Endothelial cell (in vitro differentiated cells): ENCODE results near the gene PARP3. TPM values are rescaled to one million over a fixed set of nuclear protein-coding genes. Genes with fewer than 3 reads are reported as not detected.

Experiments used
- DNase-seq: peaks from one replicate; pipeline ENCODE4 v3.0.0; 2021; ENCODE audit warnings: low spot score
- H3K27ac Mint-ChIP-seq: one replicate; pipeline ENCODE4 v1.8.0; 2021; ENCODE audit warnings: mixed read lengths, inconsistent platforms; ENCODE audit not compliant: unreplicated experiment
- H3K27me3 Mint-ChIP-seq: one replicate; pipeline ENCODE4 v1.8.0; 2021; ENCODE audit warnings: mild to moderate bottlenecking, moderate library complexity, mixed read lengths, inconsistent platforms; ENCODE audit not compliant: unreplicated experiment
- H3K36me3 Mint-ChIP-seq: one replicate; pipeline ENCODE4 v1.8.0; 2021; ENCODE audit warnings: mild to moderate bottlenecking, low read depth, mixed read lengths, inconsistent platforms; ENCODE audit not compliant: unreplicated experiment
- H3K4me1 Mint-ChIP-seq: one replicate; pipeline ENCODE4 v1.8.0; 2021; ENCODE audit warnings: mild to moderate bottlenecking, mixed read lengths, inconsistent platforms; ENCODE audit not compliant: unreplicated experiment
- H3K4me3 Mint-ChIP-seq: one replicate; pipeline ENCODE4 v1.8.0; 2021; ENCODE audit warnings: mild to moderate bottlenecking, mixed read lengths, inconsistent platforms; ENCODE audit not compliant: unreplicated experiment
- H3K9me3 Mint-ChIP-seq: one replicate; pipeline ENCODE4 v1.8.0; 2021; ENCODE audit warnings: mixed read lengths, inconsistent platforms; ENCODE audit not compliant: unreplicated experiment
- CTCF ChIP-seq: fragments of 200-600 bp; sonication (generic); IDR thresholded peaks from one replicate; pipeline ENCODE4 v1.5.0; 2021; ENCODE audit warnings: antibody characterized with exemption; ENCODE audit not compliant: unreplicated experiment
- total RNA-seq: library from RNA; stranded (reverse); fragmentation: NEBNext Ultra II Directional; extraction: Animal tissue kit (Norgen Biotek cat#: 25700); gene quantifications from one replicate; pipeline ENCODE4 v1.2.1, GENCODE V29; 2021; ENCODE audit not compliant: unreplicated experiment

Gene PARP3
- total RNA-seq, 1 donor from 2014 or later: 4.6 TPM

- no peak overlapping the region for H3K27ac Mint-ChIP-seq
- H3K36me3 Mint-ChIP-seq: peaks cover 4% of the 10 kb centered on the region
- peaks cover 9% of the 10 kb centered on the region for H3K27me3 Mint-ChIP-seq
- H3K4me1 Mint-ChIP-seq: peaks cover 5% of the 10 kb centered on the region
- H3K9me3 Mint-ChIP-seq: no peaks in the 10 kb centered on the region
- no peak for TF ChIP-seq CTCF
- H3K4me3 Mint-ChIP-seq: no peak overlapping the region
- DNase-seq: no peak
Measured at GRCh38 chr3:51945926-51946705, 4.0 kb downstream of the PARP3 start.

GRCh38 chr3:51946796-51947195 is 4.6 kb downstream of the PARP3 start:
- H3K27me3 Mint-ChIP-seq: peaks cover 9% of the 10 kb centered on the region
- peaks cover 4% of the 10 kb centered on the region for H3K36me3 Mint-ChIP-seq
- H3K9me3 Mint-ChIP-seq: no peaks in the 10 kb centered on the region
- peaks cover 3% of the 10 kb centered on the region for H3K4me1 Mint-ChIP-seq
- no peak for TF ChIP-seq CTCF
- no peak overlapping the region for H3K27ac Mint-ChIP-seq
- H3K4me3 Mint-ChIP-seq: no peak overlapping the region
- no peak for DNase-seq

- peaks cover 4% of the 10 kb centered on the region for H3K36me3 Mint-ChIP-seq
- TF ChIP-seq CTCF: no peak
- peaks cover 3% of the 10 kb centered on the region for H3K4me1 Mint-ChIP-seq
- H3K4me3 Mint-ChIP-seq: no peak overlapping the region
- H3K27me3 Mint-ChIP-seq: peaks cover 9% of the 10 kb centered on the region
- DNase-seq: no peak
- no peaks in the 10 kb centered on the region for H3K9me3 Mint-ChIP-seq
- H3K27ac Mint-ChIP-seq: no peak overlapping the region
Measured at GRCh38 chr3:51947215-51947900, 5.2 kb downstream of the PARP3 start.

- peaks cover 4% of the 10 kb centered on the region for H3K36me3 Mint-ChIP-seq
- H3K27ac Mint-ChIP-seq: peak overlapping the region; percentile 49
- no peak overlapping the region for H3K4me3 Mint-ChIP-seq
- no peak for DNase-seq
- peaks cover 10% of the 10 kb centered on the region for H3K27me3 Mint-ChIP-seq
- no peak for TF ChIP-seq CTCF
- H3K9me3 Mint-ChIP-seq: no peaks in the 10 kb centered on the region
- peaks cover 3% of the 10 kb centered on the region for H3K4me1 Mint-ChIP-seq
Measured at GRCh38 chr3:51948016-51948580, 5.9 kb downstream of the PARP3 start.

- H3K27me3 Mint-ChIP-seq: peaks cover 15% of the 10 kb centered on the region
- H3K4me3 Mint-ChIP-seq: no peak overlapping the region
- H3K9me3 Mint-ChIP-seq: no peaks in the 10 kb centered on the region
- no peak for DNase-seq
- no peak overlapping the region for H3K27ac Mint-ChIP-seq
- peaks cover 2% of the 10 kb centered on the region for H3K4me1 Mint-ChIP-seq
- no peak for TF ChIP-seq CTCF
- peaks cover 3% of the 10 kb centered on the region for H3K36me3 Mint-ChIP-seq
Measured at GRCh38 chr3:51949121-51949520, 7.0 kb downstream of the PARP3 start.
